ENCODE data around the gene KCNAB2.
A peak's percentile ranks its signal among the peaks of the same experiment; 100 is the strongest.

Gene KCNAB2

GRCh38 chr1:6107409-6108356 lies 62.0 kb downstream of the KCNAB2 start:
- no peak for TF ChIP-seq CTCF (IDR thresholded peaks at IDR 0.05; ENCODE audit: control extremely low read depth, extremely low read depth, low read depth, missing control alignments)
- ChIA-PET POLR2A (no interaction called here), CTCF (no interaction called here)
- DNase-seq (ENCODE audit: extremely low spot score), result no peak

- no peak for DNase-seq (ENCODE audit: extremely low spot score)
- POLR2A ChIA-PET, result no interaction called here
- CTCF ChIA-PET, result interaction anchor here (1.0 to 1.5 kb wide), 4 partner anchors 13 to 137 kb away, joined by 3 to 21 read pairs (median 5); partner anchors contain the start of genes HES3 and RNF207
- TF ChIP-seq CTCF (IDR thresholded peaks at IDR 0.05; ENCODE audit: control extremely low read depth, extremely low read depth, low read depth, missing control alignments), result no peak
Measured at GRCh38 chr1:6108476-6108875, 62.8 kb downstream of the KCNAB2 start.

GRCh38 chr1:6108937-6109614 lies 63.4 kb downstream of the KCNAB2 start:
- ChIA-PET CTCF (interaction anchor here (1.0 to 1.5 kb wide), 4 partner anchors 13 to 136 kb away, joined by 3 to 21 read pairs (median 5); partner anchors contain the start of genes HES3 and RNF207), POLR2A (no interaction called here)
- DNase-seq (ENCODE audit: extremely low spot score), result peak; percentile 74
- peak; percentile 49 for TF ChIP-seq CTCF (IDR thresholded peaks at IDR 0.05; ENCODE audit: control extremely low read depth, extremely low read depth, low read depth, missing control alignments)

- CTCF ChIA-PET, result interaction anchor here (1.5 kb wide), 1 partner anchor 96 kb away, joined by 7 read pairs; the partner anchor contains the start of gene RNF207
- POLR2A ChIA-PET, result no interaction called here
- no peak for DNase-seq (ENCODE audit: extremely low spot score)
- no peak for TF ChIP-seq CTCF (IDR thresholded peaks at IDR 0.05; ENCODE audit: control extremely low read depth, extremely low read depth, low read depth, missing control alignments)
Measured at GRCh38 chr1:6109688-6110087, 64.0 kb downstream of the KCNAB2 start.

- DNase-seq (ENCODE audit: extremely low spot score), result no peak
- ChIA-PET POLR2A (interaction anchor here (0.7 kb wide), 1 partner anchor 135 kb away, joined by 6 read pairs; no protein-coding TSS in a partner anchor), CTCF (no interaction called here)
- TF ChIP-seq CTCF (IDR thresholded peaks at IDR 0.05; ENCODE audit: control extremely low read depth, extremely low read depth, low read depth, missing control alignments), result no peak
Measured at GRCh38 chr1:6110326-6110725, 64.6 kb downstream of the KCNAB2 start.

GRCh38 chr1:6111571-6111970 lies 65.9 kb downstream of the KCNAB2 start:
- DNase-seq (ENCODE audit: extremely low spot score), result no peak
- TF ChIP-seq CTCF (IDR thresholded peaks at IDR 0.05; ENCODE audit: control extremely low read depth, extremely low read depth, low read depth, missing control alignments), result no peak
- ChIA-PET POLR2A (interaction anchor here (0.6 kb wide), 1 partner anchor 14 kb away, joined by 8 read pairs; no protein-coding TSS in a partner anchor), CTCF (interaction anchor here (0.8 kb wide), 1 partner anchor 133 kb away, joined by 3 read pairs; no protein-coding TSS in a partner anchor)
